Mesendoderm (in vitro differentiated cells): ENCODE data around the gene BORCS6.
A peak's percentile ranks its signal among the peaks of the same experiment; 100 is the strongest.

ENCODE experiments used
- DNase-seq: peaks from one replicate; pipeline ENCODE4 v3.0.0; 2013
- H2AK5ac ChIP-seq: 2 replicates; pipeline ENCODE4 v1.6.1; 2013; ENCODE audit warnings: low read length, inconsistent platforms
- H2BK120ac ChIP-seq: 2 replicates; pipeline ENCODE4 v1.6.1; 2013; ENCODE audit warnings: low read depth, mild to moderate bottlenecking, low read length, moderate library complexity, mixed read lengths
- H2BK15ac ChIP-seq: replicated peaks from 2 replicates; pipeline ENCODE4 v1.6.1; 2013; ENCODE audit warnings: low read depth, mild to moderate bottlenecking, moderate library complexity
- H2BK5ac ChIP-seq: 2 replicates; pipeline ENCODE4 v1.6.1; 2013; ENCODE audit warnings: low read length, inconsistent platforms
- H3K18ac ChIP-seq: 2 replicates; pipeline ENCODE4 v1.6.1; 2013; ENCODE audit warnings: mild to moderate bottlenecking, low read length, mixed read lengths
- H3K23ac ChIP-seq: one replicate; pipeline ENCODE4 v1.6.1; 2013; ENCODE audit warnings: low read length
- H3K27ac ChIP-seq: 2 replicates; pipeline ENCODE4 v1.5.1; 2013; ENCODE audit warnings: low read depth, mild to moderate bottlenecking, inconsistent platforms, low read length, moderate library complexity
- H3K27me3 ChIP-seq: 2 replicates; pipeline ENCODE4 v1.6.1; 2013; ENCODE audit warnings: low read length, control low read depth, mild to moderate bottlenecking, inconsistent platforms; ENCODE audit not compliant: insufficient read depth, poor library complexity
- H3K36me3 ChIP-seq: 2 replicates; pipeline ENCODE4 v1.6.1; 2013; ENCODE audit warnings: low read length, inconsistent platforms; ENCODE audit not compliant: control insufficient read depth, insufficient read depth
- H3K4ac ChIP-seq: one replicate; pipeline ENCODE4 v1.6.1; 2013; ENCODE audit warnings: low read depth, mild to moderate bottlenecking, low read length, moderate library complexity
- H3K4me1 ChIP-seq: 2 replicates; pipeline ENCODE4 v1.6.1; 2013; ENCODE audit warnings: low read depth, low read length, inconsistent platforms; ENCODE audit not compliant: control insufficient read depth
- H3K4me2 ChIP-seq: 2 replicates; pipeline ENCODE4 v1.6.1; 2013; ENCODE audit warnings: low read length
- H3K4me3 ChIP-seq: 2 replicates; pipeline ENCODE4 v1.5.1; 2013; ENCODE audit warnings: mild to moderate bottlenecking, low read length
- H3K56ac ChIP-seq: one replicate; pipeline ENCODE4 v1.6.1; 2013; ENCODE audit warnings: low read length
- H3K79me1 ChIP-seq: 2 replicates; pipeline ENCODE4 v1.6.1; 2013; ENCODE audit warnings: low read length, inconsistent platforms
- H3K79me2 ChIP-seq: 2 replicates; pipeline ENCODE4 v1.6.1; 2013; ENCODE audit warnings: mild to moderate bottlenecking, low read length; ENCODE audit not compliant: control insufficient read depth, insufficient read depth
- H3K9ac ChIP-seq: 2 replicates; pipeline ENCODE4 v1.6.1; 2013; ENCODE audit warnings: low read length, inconsistent platforms
- H4K5ac ChIP-seq: one replicate; pipeline ENCODE4 v1.6.1; 2013; ENCODE audit warnings: low read length
- H4K8ac ChIP-seq: one replicate; pipeline ENCODE4 v1.6.1; 2013; ENCODE audit warnings: low read depth, mild to moderate bottlenecking, control low read depth, low read length, moderate library complexity
- WGBS: extraction: QIAGEN DNeasy Blood & Tissue Kit; methylation state at CpG from one replicate; pipeline ENCODE4 v1.1.7; 2013; ENCODE audit warnings: low lambda C conversion rate, missing lambda C conversion rate; ENCODE audit not compliant: insufficient coverage; ENCODE audit errors: extremely low coverage; 5-methylcytosine and 5-hydroxymethylcytosine counted together

BORCS6 gene

DNA sequence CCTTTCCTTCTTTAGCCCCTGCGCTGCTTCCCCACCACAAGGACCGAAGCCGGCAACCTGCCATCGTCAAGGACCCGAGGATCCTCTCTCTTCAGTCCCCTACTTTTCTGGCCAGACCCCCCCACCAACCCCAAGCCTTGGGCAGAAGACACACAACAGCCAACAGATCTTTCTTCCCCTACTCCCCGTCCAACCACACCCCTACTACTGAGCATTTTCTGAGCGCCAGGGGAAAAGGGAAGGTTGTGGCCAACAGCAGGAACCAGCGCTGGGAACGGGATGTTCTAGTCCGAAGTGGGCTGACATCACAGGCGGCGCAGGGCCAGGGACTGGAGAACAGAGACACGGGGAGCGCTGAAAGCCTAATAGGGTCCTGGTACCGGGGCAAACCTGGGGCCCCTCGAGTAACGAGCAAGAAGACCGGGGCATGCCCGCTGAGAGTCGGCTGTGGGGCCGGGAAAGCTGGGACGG lies 38.3 kb downstream of the BORCS6 start:
- DNase-seq: peak; percentile 69
- Histone ChIP-seq H2BK5ac (no peak overlapping the region), H3K27me3 (no peaks in the 10 kb centered on the region), H3K23ac (no peak overlapping the region), H3K27ac (no peak overlapping the region), H2BK120ac (no peak overlapping the region), H4K5ac (no peak overlapping the region), H4K8ac (no peak overlapping the region), H2AK5ac (no peak overlapping the region), H3K4me2 (peak overlapping the region; percentile 81), H3K79me2 (peaks cover 2% of the 10 kb centered on the region), H3K18ac (no peak overlapping the region), H3K79me1 (peaks cover 12% of the 10 kb centered on the region), H2BK15ac (no peak overlapping the region), H3K4ac (peak overlapping the region; percentile 39), H3K4me1 (peaks cover 18% of the 10 kb centered on the region), H3K56ac (peak overlapping the region; percentile 87), H3K36me3 (peaks cover 2% of the 10 kb centered on the region), H3K4me3 (peak overlapping the region; percentile 60), H3K9ac (peak overlapping the region; percentile 81)
- no CpG with 5 or more reads among the region's 22 CpGs for WGBS

DNA sequence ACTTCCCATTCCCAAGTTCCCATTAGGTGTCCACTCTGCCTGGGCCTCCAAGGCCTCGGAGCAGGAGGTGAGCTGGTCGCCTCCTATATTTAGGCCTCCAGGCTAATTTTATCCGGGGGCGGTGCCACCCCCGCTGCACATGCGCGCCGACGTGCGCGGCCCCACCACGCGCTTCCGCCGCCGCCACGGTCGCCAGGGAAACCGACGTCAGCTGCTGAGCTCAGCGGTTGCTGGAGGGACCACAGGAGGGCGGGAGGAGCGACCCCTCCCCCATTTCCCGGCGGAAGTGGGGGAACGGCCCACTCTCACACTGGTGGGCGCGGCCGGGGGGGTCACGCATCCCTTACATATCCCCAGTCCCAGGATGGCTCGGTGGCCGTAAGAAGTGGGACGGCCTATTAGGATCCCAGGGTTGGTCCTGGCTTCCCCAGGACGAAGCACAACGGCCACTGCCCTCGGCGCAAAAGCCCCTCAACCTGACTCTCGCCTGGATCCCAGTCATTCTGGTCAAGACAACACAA lies 38.8 kb downstream of the BORCS6 start:
- Histone ChIP-seq H3K79me1 (peaks cover 12% of the 10 kb centered on the region), H3K27me3 (no peaks in the 10 kb centered on the region), H3K4me2 (peak overlapping the region; percentile 81), H2AK5ac (no peak overlapping the region), H3K18ac (no peak overlapping the region), H4K8ac (no peak overlapping the region), H2BK120ac (no peak overlapping the region), H3K27ac (no peak overlapping the region), H3K4me1 (peaks cover 18% of the 10 kb centered on the region), H3K36me3 (peaks cover 5% of the 10 kb centered on the region), H3K79me2 (peaks cover 2% of the 10 kb centered on the region), H4K5ac (no peak overlapping the region), H3K9ac (peak overlapping the region; percentile 81), H2BK5ac (no peak overlapping the region), H3K4me3 (peak overlapping the region; percentile 60), H2BK15ac (no peak overlapping the region), H3K56ac (peak overlapping the region; percentile 87), H3K23ac (no peak overlapping the region), H3K4ac (no peak overlapping the region)
- peak; percentile 89 for DNase-seq
- no CpG with 5 or more reads among the region's 38 CpGs for WGBS

DNA sequence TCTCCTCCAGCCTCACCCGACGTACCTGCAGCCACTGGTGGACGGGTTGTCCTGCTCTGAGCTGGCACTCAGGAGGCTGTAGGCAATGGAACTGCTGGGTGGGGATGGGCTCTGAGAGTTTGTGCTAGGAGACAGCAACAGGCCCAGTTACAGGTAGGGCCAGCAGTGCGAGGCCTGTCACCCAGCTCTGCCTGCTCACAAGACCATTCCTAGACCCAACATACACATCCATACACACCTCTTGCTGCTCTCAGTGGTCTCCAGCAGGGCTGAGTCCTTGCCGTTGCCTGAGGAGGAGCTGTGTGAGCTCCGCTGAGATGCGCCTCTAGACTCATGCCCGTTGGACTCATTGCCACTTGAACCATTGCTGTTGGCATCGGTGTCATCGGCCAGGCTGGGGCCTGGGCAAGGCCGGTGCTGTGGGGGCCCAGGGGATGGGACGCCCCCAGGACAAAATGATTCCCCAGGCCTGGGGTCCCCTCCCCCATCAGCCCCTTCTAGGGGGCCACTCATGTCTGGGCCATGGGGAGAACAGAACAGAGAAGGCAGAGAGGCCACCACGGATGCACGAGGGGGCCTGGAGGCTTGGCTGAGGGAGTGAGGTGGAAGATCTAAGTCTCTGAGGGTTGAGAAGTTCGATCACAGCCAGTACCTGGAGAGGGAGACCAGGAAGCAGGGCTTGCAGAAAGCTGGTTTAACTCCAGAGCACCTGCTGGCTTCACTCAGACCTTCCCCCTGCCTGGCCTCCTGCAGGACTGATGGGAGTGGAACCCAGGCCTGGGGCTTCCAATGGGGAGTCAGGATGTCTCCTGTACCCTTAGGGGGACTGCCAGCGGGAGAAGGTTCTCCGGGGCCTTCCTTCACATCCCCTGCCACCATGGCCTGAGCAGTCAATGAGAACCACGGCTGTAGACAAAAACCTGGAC lies 39.5 kb downstream of the BORCS6 start:
- Histone ChIP-seq H2AK5ac (no peak overlapping the region), H3K56ac (peak overlapping the region; percentile 74), H3K79me1 (peaks cover 9% of the 10 kb centered on the region), H3K27ac (no peak overlapping the region), H2BK120ac (no peak overlapping the region), H4K5ac (no peak overlapping the region), H3K9ac (peak overlapping the region; percentile 57), H2BK5ac (no peak overlapping the region), H3K4ac (no peak overlapping the region), H3K79me2 (peaks cover 2% of the 10 kb centered on the region), H3K27me3 (no peaks in the 10 kb centered on the region), H3K36me3 (peaks cover 7% of the 10 kb centered on the region), H3K4me2 (peak overlapping the region; percentile 81), H3K4me1 (peaks cover 16% of the 10 kb centered on the region), H3K4me3 (no peak overlapping the region), H3K18ac (no peak overlapping the region), H3K23ac (no peak overlapping the region), H4K8ac (no peak overlapping the region), H2BK15ac (no peak overlapping the region)
- WGBS: no CpG with 5 or more reads among the region's 18 CpGs
- DNase-seq: no peak

DNA sequence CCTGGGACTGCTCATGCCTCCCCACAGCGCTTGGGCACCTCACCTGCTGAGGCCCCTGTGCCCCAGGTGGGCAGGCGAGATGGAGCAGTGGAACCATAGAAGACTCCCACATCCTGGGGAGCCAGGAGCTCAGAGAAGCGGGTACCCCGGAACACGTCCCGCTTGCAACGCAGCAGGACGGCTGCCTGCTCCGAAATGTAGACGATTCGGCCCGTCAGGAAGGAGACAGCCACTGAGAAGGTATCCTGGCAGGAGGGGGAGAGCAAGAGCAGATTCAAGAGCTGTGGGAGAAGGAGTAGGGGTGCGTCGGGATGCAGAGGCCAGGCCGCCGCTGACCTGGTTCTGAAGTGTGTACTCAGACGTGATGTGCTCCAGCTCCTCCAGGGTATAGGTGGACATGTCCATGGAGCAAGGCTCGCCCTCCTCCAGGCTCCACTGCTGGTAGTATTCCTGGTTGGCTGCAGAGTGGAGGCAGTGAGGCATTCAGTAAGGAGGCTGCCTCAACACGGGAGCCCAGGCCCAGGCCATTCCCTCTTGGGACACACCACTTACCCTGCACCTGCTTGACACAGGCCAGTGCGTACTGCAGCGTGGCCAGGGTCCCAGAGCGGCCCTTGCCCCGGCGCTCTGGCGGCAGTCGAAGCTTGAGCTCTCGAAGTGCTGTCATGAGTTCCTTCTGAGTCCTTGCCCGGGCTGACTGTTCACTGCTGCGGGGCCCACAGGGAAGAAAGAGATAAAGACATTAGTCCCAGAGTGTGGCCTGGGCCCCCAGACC lies 40.4 kb downstream of the BORCS6 start:
- Histone ChIP-seq H3K27me3 (no peaks in the 10 kb centered on the region), H3K9ac (no peak overlapping the region), H3K79me1 (peaks cover 7% of the 10 kb centered on the region), H3K4me3 (no peak overlapping the region), H2BK5ac (no peak overlapping the region), H3K56ac (no peak overlapping the region), H2BK15ac (no peak overlapping the region), H3K4ac (no peak overlapping the region), H2AK5ac (no peak overlapping the region), H4K5ac (no peak overlapping the region), H2BK120ac (no peak overlapping the region), H3K36me3 (peaks cover 7% of the 10 kb centered on the region), H3K4me1 (peaks cover 9% of the 10 kb centered on the region), H4K8ac (no peak overlapping the region), H3K4me2 (no peak overlapping the region), H3K18ac (no peak overlapping the region), H3K23ac (no peak overlapping the region), H3K79me2 (peaks cover 2% of the 10 kb centered on the region), H3K27ac (no peak overlapping the region)
- no CpG with 5 or more reads among the region's 29 CpGs for WGBS
- no peak for DNase-seq

DNA sequence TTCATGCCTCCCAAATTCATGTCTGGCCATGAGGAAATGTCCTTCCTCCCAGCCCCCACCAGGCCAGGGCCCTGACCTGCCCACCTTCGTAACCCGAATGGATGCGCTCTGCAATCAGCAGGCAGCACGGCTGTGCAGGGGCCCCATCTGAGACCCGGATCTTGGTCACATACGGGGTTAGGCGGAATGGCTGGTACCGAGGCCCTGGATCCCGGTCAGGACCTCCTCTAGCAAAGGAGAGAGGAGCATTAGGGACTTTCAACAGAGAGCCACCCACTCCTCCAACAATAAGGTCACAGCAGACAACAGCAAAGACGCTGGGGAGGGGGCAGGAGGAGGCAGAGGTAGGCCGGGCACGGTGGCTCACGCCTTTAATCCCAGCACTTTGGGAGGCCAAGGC lies 41.4 kb downstream of the BORCS6 start:
- Histone ChIP-seq H3K4ac (no peak overlapping the region), H3K79me2 (peaks cover 2% of the 10 kb centered on the region), H4K8ac (no peak overlapping the region), H2BK120ac (no peak overlapping the region), H2AK5ac (no peak overlapping the region), H3K23ac (no peak overlapping the region), H3K27ac (no peak overlapping the region), H4K5ac (no peak overlapping the region), H3K36me3 (peaks cover 7% of the 10 kb centered on the region), H3K27me3 (no peaks in the 10 kb centered on the region), H3K4me1 (peaks cover 5% of the 10 kb centered on the region), H3K4me3 (no peak overlapping the region), H2BK15ac (no peak overlapping the region), H2BK5ac (no peak overlapping the region), H3K9ac (no peak overlapping the region), H3K18ac (no peak overlapping the region), H3K56ac (no peak overlapping the region), H3K4me2 (no peak overlapping the region), H3K79me1 (peaks cover 7% of the 10 kb centered on the region)
- no CpG with 5 or more reads among the region's 13 CpGs for WGBS
- DNase-seq: no peak
